ENCODE results near the gene IL17B.

The IL17B gene

DNA sequence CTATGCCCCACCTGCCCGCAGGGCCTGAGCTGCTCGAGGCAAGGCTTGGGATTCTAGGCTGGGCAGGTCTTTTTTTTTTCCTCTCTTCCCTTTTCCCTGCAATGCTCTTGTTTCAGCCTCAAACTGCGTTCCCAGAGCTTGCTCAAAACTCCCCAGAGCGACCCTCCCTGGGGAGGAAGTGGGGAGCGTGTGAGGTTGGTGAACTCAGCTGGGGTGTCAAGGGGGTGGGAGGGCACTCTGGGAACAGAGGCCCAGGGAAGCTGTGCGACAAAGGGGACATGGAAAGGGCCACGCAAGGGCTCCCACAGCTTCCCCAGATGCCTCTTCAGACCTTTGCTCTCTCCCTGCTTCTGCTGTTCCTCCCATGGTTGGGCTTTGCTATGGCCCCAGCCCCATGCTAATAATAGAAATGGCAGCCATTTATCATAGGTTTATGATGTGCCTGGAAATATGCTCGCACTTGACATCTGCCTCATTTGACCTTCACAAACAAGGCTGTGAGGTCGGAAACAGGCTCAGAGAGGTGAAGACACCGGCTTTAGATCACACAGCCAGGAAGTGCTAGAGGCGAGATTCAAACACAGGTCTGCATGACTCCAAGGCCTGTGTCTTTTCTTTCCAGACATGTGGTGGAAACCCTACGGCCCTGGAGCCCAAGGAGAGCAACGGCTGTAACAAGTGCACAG is 40.9 kb upstream of the IL17B start:
- TF ChIP-seq, protein P1, sequence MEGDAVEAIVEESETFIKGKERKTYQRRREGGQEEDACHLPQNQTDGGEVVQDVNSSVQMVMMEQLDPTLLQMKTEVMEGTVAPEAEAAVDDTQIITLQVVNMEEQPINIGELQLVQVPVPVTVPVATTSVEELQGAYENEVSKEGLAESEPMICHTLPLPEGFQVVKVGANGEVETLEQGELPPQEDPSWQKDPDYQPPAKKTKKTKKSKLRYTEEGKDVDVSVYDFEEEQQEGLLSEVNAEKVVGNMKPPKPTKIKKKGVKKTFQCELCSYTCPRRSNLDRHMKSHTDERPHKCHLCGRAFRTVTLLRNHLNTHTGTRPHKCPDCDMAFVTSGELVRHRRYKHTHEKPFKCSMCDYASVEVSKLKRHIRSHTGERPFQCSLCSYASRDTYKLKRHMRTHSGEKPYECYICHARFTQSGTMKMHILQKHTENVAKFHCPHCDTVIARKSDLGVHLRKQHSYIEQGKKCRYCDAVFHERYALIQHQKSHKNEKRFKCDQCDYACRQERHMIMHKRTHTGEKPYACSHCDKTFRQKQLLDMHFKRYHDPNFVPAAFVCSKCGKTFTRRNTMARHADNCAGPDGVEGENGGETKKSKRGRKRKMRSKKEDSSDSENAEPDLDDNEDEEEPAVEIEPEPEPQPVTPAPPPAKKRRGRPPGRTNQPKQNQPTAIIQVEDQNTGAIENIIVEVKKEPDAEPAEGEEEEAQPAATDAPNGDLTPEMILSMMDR (conservative IDR thresholded peaks at IDR 0.05; ENCODE audit: low read depth, low read length), result no peak
- no peak overlapping the region for H3K4me3 ChIP-seq (ENCODE audit: low read length)
- DNase-seq (ENCODE audit: low read depth), result no peak

DNA sequence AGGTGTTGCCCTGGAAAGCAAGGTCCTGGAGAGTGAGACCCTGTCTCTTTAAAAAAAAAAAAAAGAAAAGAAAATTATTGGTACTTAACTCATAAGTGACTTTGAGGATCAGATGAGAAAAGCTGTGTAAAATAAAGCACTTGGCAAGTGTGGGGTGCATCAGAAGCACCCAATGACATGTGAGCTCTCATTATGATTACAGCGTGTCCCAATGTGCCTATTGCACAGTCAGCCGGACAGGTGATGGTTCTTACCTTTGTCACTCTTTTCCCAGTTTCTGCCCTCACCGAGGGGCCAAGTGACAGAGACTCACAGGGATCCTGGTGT is 40.4 kb upstream of the IL17B start:
- TF ChIP-seq, protein P1 (conservative IDR thresholded peaks at IDR 0.05; ENCODE audit: low read depth, low read length), result no peak
- DNase-seq (ENCODE audit: low read depth), result no peak
- no peak overlapping the region for H3K4me3 ChIP-seq (ENCODE audit: low read length)

DNA sequence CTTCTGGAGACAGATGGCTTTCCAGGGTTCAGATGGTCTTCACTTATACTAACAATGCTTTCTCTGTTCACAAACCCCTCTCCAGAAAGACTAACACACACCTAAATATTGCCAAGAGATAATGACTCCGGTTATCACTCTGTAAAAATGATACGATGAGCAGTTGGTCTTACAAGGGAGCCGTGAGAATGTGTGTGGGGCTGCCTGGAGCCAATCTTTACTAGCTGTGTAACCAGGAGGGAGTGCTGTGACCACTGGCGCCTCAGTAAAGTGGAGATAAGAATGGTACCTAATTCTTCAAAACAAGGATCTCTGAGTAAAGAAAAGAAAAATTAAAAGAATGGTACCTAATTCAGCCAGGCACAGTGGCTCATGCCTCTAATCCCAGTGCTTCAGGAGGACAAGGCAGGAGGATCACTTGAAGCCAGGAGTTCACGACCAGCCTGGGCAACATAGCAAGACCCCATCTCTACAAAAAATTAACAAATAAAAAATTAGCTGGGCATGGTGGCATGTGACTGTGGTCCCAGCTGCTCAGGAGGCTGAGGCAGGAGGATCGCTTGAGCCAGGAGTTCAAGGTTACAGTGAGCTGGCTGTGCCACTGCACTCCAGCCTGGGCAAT is 39.9 kb upstream of the IL17B start:
- H3K4me3 ChIP-seq (ENCODE audit: low read length), result no peak overlapping the region
- no peak for DNase-seq (ENCODE audit: low read depth)
- TF ChIP-seq, protein P1 (conservative IDR thresholded peaks at IDR 0.05; ENCODE audit: low read depth, low read length), result no peak

DNA sequence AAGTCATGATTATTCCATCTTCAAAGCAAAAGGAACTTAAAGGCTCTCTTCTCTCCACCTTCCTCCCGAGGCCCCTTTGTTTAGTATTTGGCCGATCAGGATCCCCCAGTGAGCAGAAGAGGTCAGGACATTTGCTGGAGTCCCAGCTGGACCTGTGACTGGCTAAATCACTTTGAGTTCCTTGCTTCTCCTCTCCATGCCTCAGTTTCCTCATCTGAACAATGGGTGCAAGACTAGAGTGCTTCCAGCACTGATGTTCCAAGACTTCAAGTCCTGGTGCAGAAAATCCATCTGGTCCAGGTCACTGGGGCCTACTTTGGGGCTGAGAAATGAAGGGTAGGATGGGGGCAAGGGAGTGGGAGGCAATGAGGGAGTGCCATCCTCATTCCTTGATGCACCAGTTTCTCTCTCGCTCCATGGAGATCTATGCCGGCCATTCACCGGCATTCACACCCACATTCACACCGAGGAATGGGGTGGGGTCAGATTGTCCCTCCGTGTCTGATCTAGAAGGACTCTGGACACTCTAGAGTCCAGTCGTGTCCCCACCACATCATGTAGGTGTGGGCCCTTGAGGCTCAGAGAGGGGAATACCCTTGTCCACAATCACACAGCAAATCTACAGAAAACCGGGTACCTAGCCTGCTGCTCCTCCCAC is 38.7 kb upstream of the IL17B start:
- TF ChIP-seq, protein P1 (conservative IDR thresholded peaks at IDR 0.05; ENCODE audit: low read depth, low read length), result no peak
- no peak for DNase-seq (ENCODE audit: low read depth)
- H3K4me3 ChIP-seq (ENCODE audit: low read length), result no peak overlapping the region

DNA sequence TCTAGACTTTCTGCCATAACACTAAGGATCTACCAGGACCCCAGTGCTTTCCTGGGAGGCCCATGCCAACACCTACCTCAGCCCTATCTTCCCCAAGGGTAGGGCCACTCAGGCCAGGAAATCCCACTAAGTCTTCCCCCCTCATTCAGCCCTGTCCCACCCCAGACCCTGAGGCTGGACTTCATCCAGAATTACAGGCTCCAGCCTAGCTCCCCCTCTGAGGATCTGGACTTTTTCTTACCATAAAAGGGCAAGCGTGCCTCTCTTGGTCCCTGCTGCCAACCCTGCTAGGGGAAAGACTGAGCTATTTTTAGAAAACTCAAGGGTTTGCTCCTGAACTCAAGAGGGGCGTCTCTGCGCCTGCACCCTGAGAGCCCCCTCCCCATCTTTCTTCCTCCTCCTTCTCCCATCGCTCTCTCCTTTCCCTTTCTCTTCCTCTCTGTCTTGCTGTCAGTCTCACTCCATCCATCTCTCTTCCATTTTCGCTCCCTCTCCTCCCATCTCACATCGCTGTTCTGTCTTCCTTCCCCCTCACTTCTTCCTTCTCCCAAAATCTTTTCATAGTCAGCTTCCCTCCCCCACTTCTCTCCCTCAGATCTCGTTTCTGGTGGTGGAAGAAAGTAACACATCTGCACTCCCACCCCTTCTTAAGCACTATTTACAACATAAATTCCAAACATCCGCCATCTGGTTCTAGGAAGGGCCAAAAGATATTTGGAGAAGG is 38.1 kb upstream of the IL17B start:
- H3K4me3 ChIP-seq (ENCODE audit: low read length), result no peak overlapping the region
- TF ChIP-seq, protein P1 (conservative IDR thresholded peaks at IDR 0.05; ENCODE audit: low read depth, low read length), result no peak
- DNase-seq (ENCODE audit: low read depth), result no peak

DNA sequence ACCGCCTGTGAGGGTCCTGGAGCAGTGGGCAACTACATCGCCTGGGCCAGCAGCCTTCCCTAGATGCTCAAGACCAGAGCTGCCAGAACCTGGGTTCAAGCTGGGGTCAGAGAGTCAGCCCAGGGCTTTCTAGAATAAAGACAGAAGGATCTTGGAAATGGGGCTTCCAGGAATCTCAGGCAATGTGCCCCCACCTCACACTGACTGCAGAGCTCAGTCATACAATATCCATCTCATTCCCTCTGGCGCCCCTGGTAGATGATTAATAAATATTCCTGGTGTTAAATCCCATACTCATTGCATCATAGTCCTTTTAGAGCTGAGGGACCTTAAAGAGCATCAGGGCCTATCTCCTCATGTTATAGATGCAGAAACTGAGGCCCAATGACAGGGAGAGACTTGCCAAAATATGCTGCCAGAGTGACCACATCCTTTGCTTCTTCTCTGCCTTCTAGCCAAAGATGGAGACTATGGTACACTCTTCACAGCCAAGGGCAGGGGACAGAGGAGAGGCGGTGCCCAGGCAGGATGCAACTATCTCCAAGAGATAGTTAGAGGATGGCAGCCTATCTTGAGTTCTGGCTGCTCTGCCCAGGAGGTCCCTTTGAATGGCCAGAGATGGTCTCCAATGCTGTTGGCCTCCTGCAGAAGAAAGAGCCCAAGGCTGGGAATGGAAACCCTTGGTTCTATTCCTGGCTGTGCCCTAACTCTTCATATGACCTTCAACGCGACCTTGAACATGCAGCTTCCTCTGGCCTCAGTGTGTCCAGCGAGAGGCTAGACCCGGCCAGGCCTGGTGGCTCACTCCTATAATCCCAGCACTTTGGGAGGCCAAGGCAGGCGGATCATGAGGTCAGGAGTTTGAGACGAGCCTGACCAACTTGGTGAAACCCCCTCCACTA is 36.2 kb upstream of the IL17B start:
- TF ChIP-seq, protein P1 (conservative IDR thresholded peaks at IDR 0.05; ENCODE audit: low read depth, low read length), result no peak
- no peak overlapping the region for H3K4me3 ChIP-seq (ENCODE audit: low read length)
- DNase-seq (ENCODE audit: low read depth), result no peak

Data from retinal pigment epithelial cell (primary cell).